Nephron progenitor cell (in vitro differentiated cells): ENCODE measurements around the gene CBX3.
A peak's percentile ranks its signal among the peaks of the same experiment; 100 is the strongest.
"Not testable (repeated sequence)": the region's sequence is repeated elsewhere in the genome, so short reads cannot be mapped to it uniquely, and the experiment has no call there.

Experiments used
- DNase-seq: peaks from one replicate; pipeline ENCODE4 v3.0.0; 2021
- H3K27ac Mint-ChIP-seq: 2 replicates; pipeline ENCODE4 v1.8.0; 2021; ENCODE audit warnings: mild to moderate bottlenecking, moderate library complexity, mixed read lengths
- H3K27me3 Mint-ChIP-seq: 2 replicates; pipeline ENCODE4 v1.8.0; 2021; ENCODE audit warnings: mild to moderate bottlenecking, low read depth, mixed read lengths; ENCODE audit not compliant: poor library complexity
- H3K36me3 Mint-ChIP-seq: 2 replicates; pipeline ENCODE4 v1.8.0; 2021; ENCODE audit warnings: low read depth, mixed read lengths
- H3K4me1 Mint-ChIP-seq: 2 replicates; pipeline ENCODE4 v1.8.0; 2021; ENCODE audit warnings: mixed read lengths
- H3K4me3 Mint-ChIP-seq: 2 replicates; pipeline ENCODE4 v1.8.0; 2021; ENCODE audit warnings: mild to moderate bottlenecking, moderate library complexity, mixed read lengths
- H3K9me3 Mint-ChIP-seq: 2 replicates; pipeline ENCODE4 v1.8.0; 2021; ENCODE audit warnings: mild to moderate bottlenecking, moderate library complexity, mixed read lengths
- CTCF ChIP-seq: fragments of 200-600 bp; sonication (generic); IDR thresholded peaks from 2 replicates; pipeline ENCODE4 v1.5.0; 2021; ENCODE audit warnings: antibody characterized with exemption

Gene CBX3

GRCh38 chr7:26201247-26202018 lies at the start of gene CBX3:
Gene CBX3, plus strand, starts transcription at chr7:26201745. Its CDS starts 1,254 bp downstream, at chr7:26202999.
- peaks cover 45% of the 10 kb centered on the region for H3K4me1 Mint-ChIP-seq
- H3K27ac Mint-ChIP-seq: peak within 1 kb of the TSS; percentile 100
- H3K27me3 Mint-ChIP-seq: peaks cover 12% of the 10 kb centered on the region
- H3K9me3 Mint-ChIP-seq: peaks cover 3% of the 10 kb centered on the region
- peak within 1 kb of the TSS; percentile 100 for H3K4me3 Mint-ChIP-seq
- H3K36me3 Mint-ChIP-seq: peaks cover 66% of the 10 kb centered on the region
- peak; percentile 96 for DNase-seq
- TF ChIP-seq CTCF: no peak

DNA sequence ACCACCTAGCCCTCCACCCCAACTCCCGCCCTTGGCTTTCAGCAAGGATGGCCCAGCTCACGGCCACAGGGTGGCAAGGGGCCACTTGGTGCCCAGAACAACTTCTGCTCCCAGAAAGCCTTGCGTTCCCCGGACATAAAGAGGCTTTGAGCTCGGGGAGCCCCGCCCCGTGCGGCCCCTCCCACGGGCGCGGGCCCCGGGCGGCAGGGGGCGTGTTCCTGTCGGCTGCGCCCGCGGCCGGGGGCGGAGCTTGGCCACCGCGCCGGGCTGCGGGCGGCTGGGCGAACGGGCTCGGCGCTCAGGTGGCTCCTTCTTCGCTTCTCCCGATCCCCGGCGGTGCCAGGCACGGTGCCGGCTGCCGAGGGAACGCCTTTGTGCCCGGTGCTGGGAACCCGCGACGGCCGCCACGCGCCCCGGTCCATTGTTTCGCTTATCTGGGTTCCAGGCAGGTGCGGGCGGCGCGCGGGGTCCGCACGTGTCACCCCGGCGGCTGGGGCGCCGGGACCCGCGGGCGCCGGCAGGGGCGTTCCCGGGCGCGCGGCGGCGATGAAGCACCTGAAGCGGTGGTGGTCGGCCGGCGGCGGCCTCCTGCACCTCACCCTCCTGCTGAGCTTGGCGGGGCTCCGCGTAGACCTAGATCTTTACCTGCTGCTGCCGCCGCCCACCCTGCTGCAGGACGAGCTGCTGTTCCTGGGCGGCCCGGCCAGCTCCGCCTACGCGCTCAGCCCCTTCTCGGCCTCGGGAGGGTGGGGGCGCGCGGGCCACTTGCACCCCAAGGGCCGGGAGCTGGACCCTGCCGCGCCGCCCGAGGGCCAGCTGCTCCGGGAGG lies 49.4 kb upstream of the CBX3 start, which contains the start of gene NFE2L3:
Gene NFE2L3 (plus strand): TSS at position 246 of the 829 bp plus-strand sequence. CDS start 301 bp downstream, at position 547.
- peaks cover 15% of the 10 kb centered on the region for H3K9me3 Mint-ChIP-seq
- TF ChIP-seq CTCF: no peak
- H3K4me3 Mint-ChIP-seq: peak within 1 kb of the TSS; percentile 85
- peak; percentile 78 for DNase-seq
- H3K36me3 Mint-ChIP-seq: no peaks in the 10 kb centered on the region
- no peak within 1 kb of the TSS for H3K27ac Mint-ChIP-seq
- peaks cover 22% of the 10 kb centered on the region for H3K4me1 Mint-ChIP-seq
- peaks cover 55% of the 10 kb centered on the region for H3K27me3 Mint-ChIP-seq

GRCh38 chr7:26152782-26153240 lies 48.7 kb upstream of the CBX3 start:
- Mint-ChIP-seq H3K4me1 (peaks cover 22% of the 10 kb centered on the region), H3K4me3 (peak overlapping the region; percentile 85), H3K27me3 (peaks cover 58% of the 10 kb centered on the region)
- not testable (repeated sequence) for DNase-seq, H3K36me3 Mint-ChIP-seq, H3K27ac Mint-ChIP-seq, H3K9me3 Mint-ChIP-seq

GRCh38 chr7:26153241-26153822 lies 48.2 kb upstream of the CBX3 start:
- Mint-ChIP-seq H3K4me3 (peak overlapping the region; percentile 85), H3K27ac (no peak overlapping the region)

DNA sequence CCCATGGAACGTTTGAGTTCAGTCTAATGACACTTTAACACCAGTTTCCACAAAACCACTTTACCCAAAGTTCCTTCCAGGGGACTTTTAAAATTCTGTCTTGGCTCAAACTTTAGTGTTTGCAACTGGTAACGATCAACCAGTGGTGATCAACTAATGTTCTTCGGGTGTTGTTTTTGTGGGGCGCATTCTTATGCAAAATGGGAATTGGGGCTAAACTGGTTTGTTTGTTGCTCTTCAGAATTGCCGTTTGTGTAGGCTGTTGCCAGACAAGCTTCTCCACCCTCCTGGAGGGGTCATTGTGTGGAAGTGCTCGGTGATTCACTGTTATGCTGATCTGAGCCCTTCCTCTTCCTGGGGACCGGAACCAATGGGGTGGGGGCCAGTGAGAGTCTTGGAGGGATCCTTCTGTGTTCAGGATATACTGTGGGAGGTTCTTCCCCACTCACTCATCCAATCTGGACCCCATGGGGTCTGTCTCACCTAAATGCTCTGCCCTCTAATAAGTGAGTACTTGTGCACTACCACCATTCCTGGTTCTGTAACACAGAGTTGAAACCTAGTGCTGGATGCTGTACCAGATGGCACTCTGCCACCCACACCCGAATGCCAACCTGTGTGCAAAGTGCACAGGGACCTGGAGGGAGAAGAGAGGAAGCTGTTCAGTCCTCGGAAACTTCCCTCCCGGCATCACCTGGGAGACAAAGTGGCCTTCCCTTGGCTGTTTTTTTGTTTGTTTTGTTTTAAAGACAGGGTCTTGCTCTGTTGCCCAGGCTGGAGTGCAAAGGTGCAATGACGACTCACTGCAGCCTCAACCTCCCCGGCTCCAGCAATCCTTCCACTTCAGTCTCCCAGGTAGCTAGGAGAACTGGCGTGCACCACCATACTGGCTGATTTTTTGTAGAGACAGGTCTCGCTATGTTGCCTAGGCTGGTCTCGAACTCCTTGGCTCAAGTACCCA lies 47.4 kb upstream of the CBX3 start:
- no peak for DNase-seq
- H3K9me3 Mint-ChIP-seq: peaks cover 7% of the 10 kb centered on the region
- peaks cover 25% of the 10 kb centered on the region for H3K4me1 Mint-ChIP-seq
- no peaks in the 10 kb centered on the region for H3K36me3 Mint-ChIP-seq
- no peak for TF ChIP-seq CTCF
- H3K27ac Mint-ChIP-seq: no peak overlapping the region
- H3K27me3 Mint-ChIP-seq: peaks cover 58% of the 10 kb centered on the region
- peak overlapping the region; percentile 85 for H3K4me3 Mint-ChIP-seq

More at GRCh38 chr7:26153241-26153822, 48.2 kb upstream of the CBX3 start:
- peak; percentile 8 for DNase-seq
- Mint-ChIP-seq H3K4me1 (peaks cover 22% of the 10 kb centered on the region), H3K9me3 (peaks cover 8% of the 10 kb centered on the region), H3K27me3 (peaks cover 58% of the 10 kb centered on the region), H3K36me3 (no peaks in the 10 kb centered on the region)
- TF ChIP-seq CTCF: no peak
